PC-9 (cell line): ENCODE results near the gene LRMDA. TPM values are rescaled to one million over a fixed set of nuclear protein-coding genes. Genes with fewer than 3 reads are reported as not detected.

Source experiments
- BruUV-seq: library from RNA; stranded (reverse); fragments of 400-500 nt; replicated peaks from 2 replicates; lab custom pipeline; 2021; lab: Mats Ljungman, UMichigan
- CTCF ChIA-PET: fragments of 300-600 bp; sonication (Branson Sonifier 250); formaldehyde crosslinking; loops from one replicate; lab custom pipeline; 2022; ENCODE audit warnings: antibody characterized with exemption; lab: Charles Lee
- POLR2A ChIA-PET: fragments of 300-600 bp; sonication (Branson Sonifier 250); formaldehyde crosslinking; loops from one replicate; lab custom pipeline; 2022; ENCODE audit warnings: antibody characterized with exemption; ENCODE audit not compliant: unreplicated experiment; lab: Charles Lee
- DNase-seq, 2 experiments: peaks; one replicate each; pipeline versions ENCODE4 v3.0.0 to v3.0.0-alpha.2; 2015 to 2022; ENCODE audit warnings: mixed read lengths in 1 of 2
- H2AFZ ChIP-seq: fragments of 200-600 bp; sonication (generic); 2 replicates; pipeline ENCODE4 v1.8.1; 2017; ENCODE audit warnings: antibody characterized with exemption
- H3F3A ChIP-seq: fragments of 200-600 bp; sonication (generic); 2 replicates; pipeline ENCODE4 v1.8.1; 2017; ENCODE audit warnings: antibody characterized with exemption, mild to moderate bottlenecking, low read depth; ENCODE audit not compliant: insufficient read depth
- H3K27ac ChIP-seq: fragments of 200-600 bp; sonication (generic); 2 replicates; pipeline ENCODE4 v1.6.1; 2016; ENCODE audit warnings: mixed run types
- H3K27me3 ChIP-seq: fragments of 200-600 bp; sonication (generic); 2 replicates; pipeline ENCODE4 v1.6.1; 2016; ENCODE audit warnings: low read depth, mixed run types; ENCODE audit not compliant: insufficient read depth
- H3K36me3 ChIP-seq: fragments of 200-600 bp; sonication (generic); 2 replicates; pipeline ENCODE4 v1.6.1; 2016; ENCODE audit warnings: low read depth, mixed run types
- H3K4me1 ChIP-seq: fragments of 200-600 bp; sonication (generic); replicated peaks from 2 replicates; pipeline ENCODE4 v1.6.1; 2016; ENCODE audit warnings: mixed run types; ENCODE audit not compliant: insufficient read depth
- H3K4me2 ChIP-seq: fragments of 200-600 bp; sonication (generic); 2 replicates; pipeline ENCODE4 v1.6.1; 2017; ENCODE audit warnings: mixed run types
- H3K4me3 ChIP-seq: fragments of 200-600 bp; sonication (generic); 2 replicates; pipeline ENCODE4 v1.6.1; 2016; ENCODE audit warnings: mixed run types
- H3K79me2 ChIP-seq: fragments of 200-600 bp; sonication (generic); 2 replicates; pipeline ENCODE4 v1.6.1; 2017; ENCODE audit warnings: low read depth, mixed run types
- H3K9me2 ChIP-seq: fragments of 200-600 bp; sonication (generic); 2 replicates; pipeline ENCODE4 v1.8.1; 2017; ENCODE audit warnings: mild to moderate bottlenecking; ENCODE audit not compliant: insufficient read depth
- H3K9me3 ChIP-seq: fragments of 200-600 bp; sonication (generic); 2 replicates; pipeline ENCODE4 v1.8.1; 2016; ENCODE audit warnings: low read depth; ENCODE audit not compliant: insufficient read depth
- H4K20me1 ChIP-seq: fragments of 200-600 bp; sonication (generic); 2 replicates; pipeline ENCODE4 v1.8.1; 2017; ENCODE audit not compliant: insufficient read depth
- CTCF ChIP-seq: fragments of 200-600 bp; sonication (generic); conservative IDR thresholded peaks from 2 replicates; pipeline ENCODE4 v1.6.1; 2017; ENCODE audit warnings: mixed run types, antibody characterized with exemption, mild to moderate bottlenecking, moderate library complexity
- EZH2 ChIP-seq: fragments of 200-600 bp; sonication (generic); IDR thresholded peaks from 2 replicates; pipeline ENCODE4 v1.8.0; 2017; ENCODE audit warnings: antibody characterized with exemption, low read depth
- intact Hi-C: fragments of 100-400 bp; cut with micrococcal nuclease; formaldehyde crosslinking; loops from one replicate; pipeline ENCODE4 v1.10.0; 2022; ENCODE audit not compliant: unreplicated experiment
- total RNA-seq: library from RNA; stranded (reverse); gene quantifications from 2 replicates; pipeline ENCODE4 v1.2.3, GENCODE V29; 2021

Gene LRMDA
- total RNA-seq, 1 experiment from 2014 or later = not detected

- no peaks in the 10 kb centered on the region for H3K27me3 ChIP-seq
- H2AFZ ChIP-seq = no peak overlapping the region
- H4K20me1 ChIP-seq = no peaks in the 10 kb centered on the region
- H3F3A ChIP-seq = no peaks in the 10 kb centered on the region
- H3K36me3 ChIP-seq = no peaks in the 10 kb centered on the region
- H3K9me2 ChIP-seq = no peaks in the 10 kb centered on the region; the same call in 1 of the 2 replicates
- H3K4me1 ChIP-seq = no peaks in the 10 kb centered on the region
- H3K9me3 ChIP-seq = no peaks in the 10 kb centered on the region
- no peak for DNase-seq
- intact Hi-C loops = no loop called here
- H3K4me2 ChIP-seq = no peak overlapping the region
- H3K4me3 ChIP-seq = no peak overlapping the region
- TF ChIP-seq EZH2 = no peak
- H3K79me2 ChIP-seq = no peaks in the 10 kb centered on the region
- ChIA-PET POLR2A (no interaction called here), CTCF (no interaction called here)
- H3K27ac ChIP-seq = no peak overlapping the region
- BruUV-seq = no TSS peak
Measured at GRCh38 chr10:75462865-75463264, 31.4 kb downstream of the LRMDA start.

DNA sequence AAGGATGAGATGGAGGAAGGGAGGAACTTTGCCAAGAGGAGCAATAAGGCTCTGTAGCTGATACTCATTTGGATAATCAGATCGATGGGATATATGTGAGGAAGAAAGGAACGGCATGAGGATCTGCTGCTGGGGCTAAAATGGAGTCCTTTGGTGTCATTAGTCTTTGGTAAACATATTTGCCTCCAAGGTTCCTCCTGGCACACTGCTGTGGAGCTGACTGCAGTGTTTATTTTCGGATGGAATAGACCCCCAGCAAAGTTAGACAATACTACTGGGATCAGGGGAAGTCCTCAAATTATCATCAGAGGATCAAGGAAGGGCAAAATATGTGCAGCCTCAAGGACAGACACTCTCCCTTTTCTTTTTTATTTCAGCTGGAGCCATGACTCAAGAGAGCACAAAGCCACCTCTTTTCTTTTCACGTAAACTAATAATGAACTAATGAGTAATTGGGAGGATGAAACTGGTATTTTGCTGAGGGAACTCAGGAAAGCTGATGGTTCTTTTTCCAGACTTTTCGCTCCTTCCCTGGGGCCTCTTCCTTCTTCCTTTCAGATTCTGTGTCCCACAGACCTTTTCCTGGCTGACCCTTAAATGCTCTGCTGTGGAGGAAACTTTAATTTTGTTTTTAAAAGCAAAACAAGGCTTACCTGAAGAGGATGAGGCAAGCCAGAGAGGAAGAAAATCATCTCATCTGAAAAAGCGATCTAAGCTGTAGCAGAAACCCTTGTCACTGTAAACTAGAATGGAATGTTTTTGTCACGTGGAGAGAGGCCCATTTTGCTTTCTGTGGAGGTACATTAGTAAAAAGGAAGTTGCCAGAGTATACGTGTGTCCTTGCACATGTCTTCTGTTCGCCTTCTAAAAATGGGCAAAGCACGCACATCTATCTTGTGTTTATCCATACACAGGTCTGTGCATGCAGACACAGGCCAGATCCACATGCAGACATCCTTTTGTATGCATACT is 33.3 kb downstream of the LRMDA start:
- no TSS peak for BruUV-seq
- no peak for DNase-seq
- H4K20me1 ChIP-seq = no peaks in the 10 kb centered on the region
- no peaks in the 10 kb centered on the region; the same call in 1 of the 2 replicates for H3K9me2 ChIP-seq
- H3F3A ChIP-seq = peaks cover 5% of the 10 kb centered on the region; the same call in 1 of the 2 replicates
- H2AFZ ChIP-seq = no peak overlapping the region
- peaks cover 13% of the 10 kb centered on the region for H3K4me1 ChIP-seq
- H3K4me3 ChIP-seq = no peak overlapping the region
- no peaks in the 10 kb centered on the region for H3K36me3 ChIP-seq
- H3K79me2 ChIP-seq = no peaks in the 10 kb centered on the region
- ChIA-PET CTCF (no interaction called here), POLR2A (no interaction called here)
- intact Hi-C loops = no loop called here
- no peak overlapping the region for H3K4me2 ChIP-seq
- no peaks in the 10 kb centered on the region for H3K27me3 ChIP-seq
- TF ChIP-seq CTCF (no peak), EZH2 (no peak)
- no peak overlapping the region for H3K27ac ChIP-seq
- H3K9me3 ChIP-seq = no peaks in the 10 kb centered on the region

GRCh38 chr10:75465450-75465827 is 34.0 kb downstream of the LRMDA start:
- ChIA-PET CTCF (no interaction called here), POLR2A (no interaction called here)
- H3K36me3 ChIP-seq = no peaks in the 10 kb centered on the region
- no peaks in the 10 kb centered on the region for H3K9me3 ChIP-seq
- no peak overlapping the region for H3K4me2 ChIP-seq
- H3K4me3 ChIP-seq = no peak overlapping the region
- H3K4me1 ChIP-seq = peaks cover 16% of the 10 kb centered on the region
- no peaks in the 10 kb centered on the region for H4K20me1 ChIP-seq
- no peak for TF ChIP-seq CTCF
- TF ChIP-seq EZH2 = no peak
- no peaks in the 10 kb centered on the region for H3K27me3 ChIP-seq
- H2AFZ ChIP-seq = no peak overlapping the region
- H3K9me2 ChIP-seq = no peaks in the 10 kb centered on the region; the same call in 1 of the 2 replicates
- BruUV-seq = no TSS peak
- intact Hi-C loops = no loop called here
- H3K27ac ChIP-seq = no peak overlapping the region
- no peaks in the 10 kb centered on the region for H3K79me2 ChIP-seq
- no peak for DNase-seq
- peaks cover 5% of the 10 kb centered on the region; the same call in 1 of the 2 replicates for H3F3A ChIP-seq
